HEK293T (cell line): ENCODE measurements around the gene OR7C2.

Experiments
- ELF4 ChIP-seq: fragments of 450-650 bp; IDR thresholded peaks from 2 replicates; pipeline ENCODE4 v1.6.1; 2017; ENCODE audit warnings: antibody characterized with exemption
- FOXM1 ChIP-seq: fragments of 450-650 bp; IDR thresholded peaks from 2 replicates; pipeline ENCODE4 v1.6.1; 2017; ENCODE audit warnings: mild to moderate bottlenecking, borderline replicate concordance
- LEF1 ChIP-seq: fragments of 450-650 bp; IDR thresholded peaks from 2 replicates; pipeline ENCODE4 v1.6.1; 2017; ENCODE audit warnings: mild to moderate bottlenecking, borderline replicate concordance
- SUZ12 ChIP-seq: fragments of 450-650 bp; IDR thresholded peaks from 2 replicates; pipeline ENCODE4 v1.6.1; 2016; ENCODE audit warnings: mild to moderate bottlenecking
- ZNF384 ChIP-seq: fragments of 450-650 bp; IDR thresholded peaks from 2 replicates; pipeline ENCODE4 v1.6.1; 2016

- TF ChIP-seq FOXM1 (no peak), ZNF384 (no peak), SUZ12 (no peak), ELF4 (no peak), LEF1 (no peak)
These were observed 18.0 kb downstream of the OR7C2 start for GRCh38 chr19:14959263-14959662.
